ENCODE measurements around the gene ENO3.
A peak's percentile ranks its signal among the peaks of the same experiment; 100 is the strongest.
"Not testable (repeated sequence)": the region's sequence is repeated elsewhere in the genome, so short reads cannot be mapped to it uniquely, and the experiment has no call there.

Gene ENO3

GRCh38 chr17:4950746-4951204 is at the start of gene ENO3:
ENO3 (plus strand) TSS chr17:4951119; CDS start chr17:4951830, 711 bp downstream.
- no peak for DNase-seq (ENCODE audit: low spot score)

DNA sequence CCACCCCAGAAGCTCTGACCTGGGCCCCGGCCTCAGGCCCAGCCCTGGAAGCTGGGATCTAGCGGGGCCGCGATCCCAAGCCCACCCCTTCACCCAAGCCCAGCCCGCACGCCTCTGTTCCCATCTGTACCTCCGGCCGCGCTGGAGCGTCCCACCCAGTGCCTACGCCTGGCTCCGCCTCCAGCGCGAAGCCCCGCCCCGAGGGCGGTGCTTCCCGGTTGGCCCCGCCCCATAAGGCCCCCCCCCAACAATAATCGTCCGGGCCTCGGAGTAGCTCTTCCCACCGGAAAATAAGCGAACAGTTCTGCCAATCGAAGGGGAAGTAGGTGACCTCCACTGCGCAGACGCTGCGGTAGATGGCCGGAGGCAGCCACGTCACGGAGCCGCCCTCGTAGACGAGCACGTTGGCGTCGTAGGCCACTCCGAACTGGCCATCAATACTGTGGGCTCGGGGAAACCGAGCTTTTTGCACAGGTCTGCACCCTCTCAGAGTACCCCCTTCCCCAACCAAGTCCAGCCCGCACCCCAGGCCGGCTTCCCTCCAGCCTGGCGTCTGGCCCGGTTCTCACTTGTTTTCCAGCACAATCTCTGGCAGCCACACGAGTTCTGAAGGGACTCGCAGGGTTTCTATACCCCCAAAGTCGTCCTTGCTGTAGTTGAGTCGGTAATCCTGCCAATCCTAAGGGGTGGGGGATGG is 49.1 kb upstream of the ENO3 start:
- DNase-seq (ENCODE audit: low spot score) = no peak

DNA sequence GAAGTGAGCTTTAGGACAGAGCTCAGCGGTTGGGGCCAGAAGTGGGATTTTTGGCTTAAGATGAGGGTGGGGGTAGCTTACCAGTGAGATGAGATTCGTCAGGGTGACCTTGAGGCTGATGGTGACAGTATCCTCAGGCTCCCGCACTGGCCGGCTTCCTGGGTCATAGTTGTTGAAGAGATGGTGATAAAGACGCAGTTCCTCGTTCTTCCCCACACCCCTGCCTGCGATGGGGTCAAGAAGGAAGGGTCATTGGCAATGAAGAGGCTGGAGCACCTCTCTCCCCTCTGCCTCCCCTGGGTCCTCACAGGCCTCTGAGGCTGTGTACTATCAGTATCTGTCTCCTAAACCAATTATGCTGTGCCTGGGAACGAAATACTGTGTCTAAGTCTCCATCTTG is 48.4 kb upstream of the ENO3 start:
- DNase-seq (ENCODE audit: low spot score) = no peak

DNA sequence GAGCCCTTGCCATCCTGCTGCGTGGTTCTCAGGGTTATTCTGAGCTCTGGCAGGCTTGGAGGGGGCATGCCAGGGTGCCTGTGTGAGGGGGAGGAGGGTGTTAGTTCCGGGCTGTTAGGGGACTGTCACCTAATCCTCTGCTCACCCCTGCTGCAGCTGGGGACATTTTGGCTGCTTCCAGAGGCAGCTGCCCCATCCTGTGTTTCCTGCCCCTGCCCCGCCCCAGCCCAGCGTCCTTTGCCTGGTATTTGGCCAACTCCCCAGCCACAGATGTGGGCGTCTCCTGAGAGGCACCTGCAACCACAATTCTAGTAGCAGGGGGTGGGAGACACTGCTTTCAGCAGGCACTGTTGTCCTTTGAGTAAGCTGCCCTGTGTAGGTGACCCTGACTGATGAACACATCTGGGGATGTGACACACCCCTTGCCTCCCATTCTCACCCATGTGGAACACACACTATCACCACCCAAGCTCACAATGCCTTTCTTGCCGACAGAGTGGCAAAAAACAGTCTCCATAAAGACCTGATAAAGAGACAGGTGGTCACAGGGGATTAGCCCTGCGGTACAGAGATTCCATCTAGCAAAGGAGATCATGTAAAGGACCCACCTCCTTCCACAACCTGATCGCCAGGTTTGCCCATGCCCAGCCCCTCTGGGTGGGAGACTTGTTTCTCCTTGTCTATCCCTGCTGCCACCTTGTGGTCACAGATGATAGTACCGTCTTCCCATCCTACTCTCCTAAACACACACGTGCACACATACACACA is 47.7 kb upstream of the ENO3 start, which contains the start of gene CHRNE:
Gene CHRNE (minus strand): TSS at position 48 of the 768 bp plus-strand sequence. CDS start 35 bp downstream, at position 13.
- no peak for DNase-seq (ENCODE audit: low spot score)

DNA sequence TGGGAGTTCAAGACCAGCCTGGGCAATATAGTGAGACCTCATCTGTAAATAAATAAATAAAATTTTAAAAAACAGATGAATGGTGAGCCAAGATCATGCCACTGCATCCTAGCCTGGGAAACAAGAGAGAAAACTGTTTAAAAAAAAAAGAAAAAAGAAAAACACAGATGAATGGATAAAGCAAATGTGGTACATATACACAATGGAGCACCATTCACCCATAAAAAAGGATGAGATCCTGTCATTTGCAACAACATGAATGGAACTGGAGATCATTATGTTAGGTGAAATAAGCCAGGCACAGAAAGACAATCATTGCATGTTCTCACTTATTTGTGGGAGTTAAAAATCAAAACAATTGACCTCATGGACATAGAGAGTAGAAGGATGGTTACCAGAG is 44.3 kb upstream of the ENO3 start:
- DNase-seq (ENCODE audit: low spot score) = not testable (repeated sequence)

GRCh38 chr17:4908301-4908700 is 42.6 kb upstream of the ENO3 start:
- DNase-seq (ENCODE audit: low spot score) = no peak

DNA sequence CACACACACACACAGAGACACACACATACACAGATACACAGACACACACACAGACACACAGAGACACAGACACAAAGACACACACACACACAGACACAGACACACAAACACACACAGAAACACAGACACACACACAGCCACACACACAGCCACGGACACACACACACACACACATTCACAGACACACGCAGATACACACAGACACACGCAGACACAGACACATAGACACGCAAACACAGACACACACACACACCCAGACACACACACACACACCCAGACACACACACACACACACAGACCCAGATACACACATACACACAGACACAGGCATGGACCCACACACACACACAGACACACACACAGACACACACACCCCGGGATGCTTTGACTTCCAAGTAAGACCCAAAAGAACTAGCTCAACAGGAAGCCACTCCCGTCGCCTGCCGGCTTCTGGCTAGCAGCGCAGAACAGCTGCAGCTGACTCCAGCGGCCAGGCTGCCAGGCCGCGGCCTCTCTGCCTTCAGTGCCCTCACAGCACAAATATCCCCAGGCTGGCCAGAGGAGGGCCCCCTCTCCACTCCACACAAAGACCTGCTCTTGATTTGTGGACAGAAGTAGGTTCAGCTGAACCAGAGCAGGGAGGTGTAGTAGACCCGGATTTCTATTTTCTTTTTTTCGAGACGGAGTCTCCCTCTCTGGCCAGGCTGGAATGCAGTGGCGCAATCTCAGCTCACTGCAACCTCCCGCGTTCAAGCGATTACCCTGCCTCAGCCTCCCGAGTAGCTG is 42.0 kb upstream of the ENO3 start:
- peak; percentile 87 for DNase-seq (ENCODE audit: low spot score)

- no peak for DNase-seq (ENCODE audit: low spot score)
These were observed 36.9 kb upstream of the ENO3 start for GRCh38 chr17:4913994-4914393.

- not testable (repeated sequence) for DNase-seq (ENCODE audit: low spot score)
These were observed 36.4 kb upstream of the ENO3 start for GRCh38 chr17:4914551-4914950.

DNA sequence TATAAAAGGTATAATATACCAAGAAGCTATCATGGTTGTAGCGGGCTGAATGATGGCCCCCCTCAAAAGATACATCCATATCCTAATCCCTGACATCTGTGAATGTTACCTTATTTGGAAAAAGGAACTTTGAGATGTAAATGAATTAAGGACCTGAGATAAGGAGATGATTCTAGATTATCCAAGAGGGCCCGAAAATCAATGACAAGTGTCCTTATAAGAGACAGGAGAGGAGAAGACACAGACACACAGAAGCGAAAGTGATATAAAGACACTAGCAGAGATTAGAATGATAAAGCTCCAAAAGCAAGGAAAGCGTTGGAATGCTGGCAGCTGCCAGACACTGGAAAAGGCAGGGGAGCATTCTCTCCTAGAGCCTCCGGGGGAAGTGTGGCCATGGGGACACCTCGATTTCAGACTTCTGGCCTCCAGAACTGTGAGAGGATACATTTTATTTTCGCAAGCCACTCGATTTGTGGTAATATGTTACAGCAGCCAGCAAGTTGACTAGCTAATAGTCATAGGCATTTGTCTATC is 31.3 kb upstream of the ENO3 start:
- DNase-seq (ENCODE audit: low spot score) = no peak

- DNase-seq (ENCODE audit: low spot score) = no peak
These were observed 30.4 kb upstream of the ENO3 start for GRCh38 chr17:4920351-4921048.

DNA sequence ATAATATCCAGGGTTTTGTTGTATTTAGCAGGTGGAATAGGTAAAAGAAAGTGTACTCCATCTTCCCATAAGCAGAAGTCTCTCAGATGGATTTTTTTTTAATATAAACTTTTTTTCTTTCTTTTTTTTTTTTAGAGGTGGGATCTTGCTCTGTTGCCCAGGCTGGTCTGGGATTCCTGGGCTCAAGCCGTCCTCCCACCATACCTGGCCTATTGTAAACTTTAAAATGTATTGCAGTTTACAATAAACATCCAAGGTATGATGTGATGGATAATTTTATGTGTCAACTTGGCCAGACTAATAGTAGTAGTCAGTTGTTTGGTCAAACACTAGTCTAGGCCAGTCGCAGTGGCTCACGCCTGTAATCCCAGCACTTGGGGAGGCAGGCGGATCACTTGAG is 29.6 kb upstream of the ENO3 start:
- no peak for DNase-seq (ENCODE audit: low spot score)

DNA sequence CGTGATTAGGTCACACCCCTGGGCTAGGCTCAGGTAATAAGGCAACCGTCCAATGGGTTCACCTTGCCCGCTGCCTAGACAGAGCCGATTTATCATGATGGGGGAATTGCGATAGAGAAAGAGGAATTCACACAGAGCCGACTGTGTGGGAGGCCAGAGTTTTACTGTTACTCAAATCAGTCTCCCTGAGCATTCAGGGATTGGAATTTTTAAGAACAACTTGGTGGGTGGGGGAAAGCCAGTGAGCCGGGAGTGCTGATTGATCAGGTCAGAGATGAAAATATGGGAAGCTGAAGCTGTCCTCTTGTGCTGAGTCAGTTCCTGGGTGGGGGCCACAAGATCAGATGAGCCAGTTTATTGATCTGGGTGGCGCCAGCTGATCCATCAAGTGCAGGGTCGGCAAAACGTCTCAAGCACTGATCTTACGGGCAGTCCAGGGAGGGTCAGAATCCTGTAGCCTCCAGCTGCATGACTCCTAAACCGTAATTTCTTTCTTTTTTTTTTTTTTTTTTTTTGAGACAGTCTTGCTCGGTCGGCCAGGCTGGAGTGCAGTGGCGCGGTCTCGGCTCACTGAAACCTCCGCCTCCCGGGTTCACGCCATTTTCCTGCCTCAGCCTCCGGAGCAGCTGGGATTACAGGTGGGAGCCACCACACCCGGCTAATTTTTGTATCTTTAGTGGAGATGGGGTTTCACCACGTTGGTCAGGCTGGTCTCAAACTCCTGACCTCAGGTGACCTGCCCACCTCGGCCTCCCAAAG is 24.2 kb upstream of the ENO3 start:
- DNase-seq (ENCODE audit: low spot score) = not testable (repeated sequence)

DNA sequence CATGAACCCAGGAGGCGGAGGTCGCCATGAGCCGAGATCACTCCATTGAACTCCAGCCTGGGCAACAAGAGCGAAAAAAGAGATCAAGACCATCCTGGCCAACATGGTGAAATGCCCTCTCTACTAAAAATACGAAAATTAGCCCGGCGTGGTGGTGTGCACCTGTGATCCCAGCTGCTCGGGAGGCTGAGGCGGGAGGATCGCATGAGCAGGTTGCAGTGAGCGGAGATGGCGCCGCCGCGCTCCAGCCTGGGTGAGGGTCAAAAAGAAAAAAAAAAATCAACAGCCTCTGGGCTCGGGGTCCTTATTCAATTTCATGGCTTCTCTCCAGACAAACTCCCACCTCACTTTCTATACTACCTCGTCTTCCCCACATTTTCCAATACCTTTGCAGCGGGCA is 22.0 kb upstream of the ENO3 start:
- DNase-seq (ENCODE audit: low spot score) = no peak

DNA sequence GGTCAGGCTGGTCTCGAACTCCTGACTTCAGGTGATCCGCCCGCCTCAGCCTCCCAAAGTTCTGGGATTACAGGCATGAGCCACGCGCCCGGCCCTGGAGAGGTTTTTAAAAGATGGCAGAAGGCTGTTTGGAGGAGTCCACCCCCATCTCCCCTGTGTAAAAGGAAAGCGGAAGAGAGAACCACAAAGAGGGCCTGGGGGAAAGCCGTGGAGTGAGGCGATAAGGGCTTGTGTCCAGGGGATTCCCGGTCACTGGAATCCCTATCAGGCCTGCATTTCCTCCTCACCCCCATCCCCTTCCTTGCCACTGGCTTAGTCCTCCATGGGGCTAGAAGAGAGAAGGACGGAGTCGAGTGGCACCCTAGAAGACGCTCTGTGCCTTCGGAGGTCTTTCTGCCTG is 19.0 kb upstream of the ENO3 start, which contains the start of gene GP1BA:
Gene GP1BA (plus strand): TSS at position 315 of the 400 bp plus-strand sequence. CDS start 328 bp downstream, outside the sequence.
- DNase-seq (ENCODE audit: low spot score) = no peak

DNA sequence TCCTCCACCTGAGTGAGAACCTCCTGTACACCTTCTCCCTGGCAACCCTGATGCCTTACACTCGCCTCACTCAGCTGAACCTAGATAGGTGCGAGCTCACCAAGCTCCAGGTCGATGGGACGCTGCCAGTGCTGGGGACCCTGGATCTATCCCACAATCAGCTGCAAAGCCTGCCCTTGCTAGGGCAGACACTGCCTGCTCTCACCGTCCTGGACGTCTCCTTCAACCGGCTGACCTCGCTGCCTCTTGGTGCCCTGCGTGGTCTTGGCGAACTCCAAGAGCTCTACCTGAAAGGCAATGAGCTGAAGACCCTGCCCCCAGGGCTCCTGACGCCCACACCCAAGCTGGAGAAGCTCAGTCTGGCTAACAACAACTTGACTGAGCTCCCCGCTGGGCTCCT is 18.2 kb upstream of the ENO3 start:
- DNase-seq (ENCODE audit: low spot score) = no peak

DNA sequence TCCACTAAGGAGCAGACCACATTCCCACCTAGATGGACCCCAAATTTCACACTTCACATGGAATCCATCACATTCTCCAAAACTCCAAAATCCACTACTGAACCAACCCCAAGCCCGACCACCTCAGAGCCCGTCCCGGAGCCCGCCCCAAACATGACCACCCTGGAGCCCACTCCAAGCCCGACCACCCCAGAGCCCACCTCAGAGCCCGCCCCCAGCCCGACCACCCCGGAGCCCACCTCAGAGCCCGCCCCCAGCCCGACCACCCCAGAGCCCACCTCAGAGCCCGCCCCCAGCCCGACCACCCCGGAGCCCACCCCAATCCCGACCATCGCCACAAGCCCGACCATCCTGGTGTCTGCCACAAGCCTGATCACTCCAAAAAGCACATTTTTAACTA is 17.3 kb upstream of the ENO3 start:
- DNase-seq (ENCODE audit: low spot score) = no peak

DNA sequence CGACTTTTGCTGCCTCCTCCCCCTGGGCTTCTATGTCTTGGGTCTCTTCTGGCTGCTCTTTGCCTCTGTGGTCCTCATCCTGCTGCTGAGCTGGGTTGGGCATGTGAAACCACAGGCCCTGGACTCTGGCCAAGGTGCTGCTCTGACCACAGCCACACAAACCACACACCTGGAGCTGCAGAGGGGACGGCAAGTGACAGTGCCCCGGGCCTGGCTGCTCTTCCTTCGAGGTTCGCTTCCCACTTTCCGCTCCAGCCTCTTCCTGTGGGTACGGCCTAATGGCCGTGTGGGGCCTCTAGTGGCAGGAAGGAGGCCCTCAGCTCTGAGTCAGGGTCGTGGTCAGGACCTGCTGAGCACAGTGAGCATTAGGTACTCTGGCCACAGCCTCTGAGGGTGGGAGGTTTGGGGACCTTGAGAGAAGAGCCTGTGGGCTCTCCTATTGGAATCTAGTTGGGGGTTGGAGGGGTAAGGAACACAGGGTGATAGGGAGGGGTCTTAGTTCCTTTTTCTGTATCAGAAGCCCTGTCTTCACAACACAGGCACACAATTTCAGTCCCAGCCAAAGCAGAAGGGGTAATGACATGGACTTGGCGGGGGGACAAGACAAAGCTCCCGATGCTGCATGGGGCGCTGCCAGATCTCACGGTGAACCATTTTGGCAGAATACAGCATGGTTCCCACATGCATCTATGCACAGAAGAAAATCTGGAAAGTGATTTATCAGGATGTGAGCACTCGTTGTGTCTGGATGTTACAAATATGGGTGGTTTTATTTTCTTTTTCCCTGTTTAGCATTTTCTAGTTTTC is 16.5 kb upstream of the ENO3 start:
- peak; percentile 70 for DNase-seq (ENCODE audit: low spot score)

DNA sequence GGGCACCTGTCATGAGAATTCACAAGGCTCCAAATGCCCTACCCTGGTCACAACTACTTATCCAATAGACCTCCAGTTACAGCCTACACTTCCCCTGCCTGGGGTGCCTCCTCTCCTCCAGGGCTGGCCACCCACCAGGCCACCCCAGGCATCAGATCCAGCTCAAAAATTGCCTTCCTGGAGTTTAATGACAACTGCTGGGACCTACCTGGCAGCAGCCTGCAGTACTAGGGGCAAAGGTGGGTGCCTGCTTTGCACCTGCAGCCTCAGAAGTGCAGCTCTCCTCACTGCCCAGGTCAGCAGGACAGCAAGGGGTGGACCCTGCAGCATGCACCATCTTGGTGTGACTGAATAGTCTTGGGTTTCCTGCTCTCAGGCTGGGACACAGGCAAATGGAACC is 15.3 kb upstream of the ENO3 start:
- no peak for DNase-seq (ENCODE audit: low spot score)

DNA sequence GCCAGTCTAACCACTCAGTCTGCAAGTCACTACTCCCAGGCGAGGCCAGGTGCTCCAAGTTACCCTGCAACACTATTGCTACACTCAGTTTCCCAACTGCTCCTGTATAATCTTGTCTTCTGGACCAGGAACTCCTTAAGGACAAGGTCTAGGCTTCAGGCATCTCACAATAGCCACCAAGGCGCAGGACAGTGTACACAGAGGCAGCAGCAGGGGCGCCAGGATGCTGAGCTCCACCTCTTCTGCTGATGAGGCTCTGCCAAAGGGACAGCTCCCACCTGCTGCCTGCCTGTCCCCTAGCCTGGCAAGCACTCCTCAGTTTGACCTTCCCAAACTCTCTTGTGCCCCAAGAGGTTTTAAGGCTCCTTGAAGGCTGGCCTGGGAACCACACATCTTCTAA is 14.5 kb upstream of the ENO3 start:
- DNase-seq (ENCODE audit: low spot score) = no peak
